Smooth muscle cell (in vitro differentiated cells): ENCODE data around the gene SLIT3. TPM values are rescaled to one million over a fixed set of nuclear protein-coding genes. Genes with fewer than 3 reads are reported as not detected.
"Not testable (repeated sequence)": the region's sequence is repeated elsewhere in the genome, so short reads cannot be mapped to it uniquely, and the experiment has no call there.

Source experiments
- DNase-seq: peaks from one replicate; lab custom pipeline; 2025; ENCODE audit not compliant: unreplicated experiment; lab: John Stamatoyannopoulos, UW
- H2AFZ ChIP-seq: fragments of 200-600 bp; sonication (generic); 2 replicates; pipeline ENCODE4 v1.6.0; 2016; ENCODE audit warnings: antibody characterized with exemption, low read depth, mild to moderate bottlenecking
- H3F3A ChIP-seq: fragments of 200-600 bp; sonication (generic); 2 replicates; pipeline ENCODE4 v1.6.0; 2017; ENCODE audit warnings: antibody characterized with exemption, low read depth
- H3K27ac ChIP-seq: fragments of 200-600 bp; sonication (generic); 2 replicates; pipeline ENCODE4 v1.5.1; 2016; ENCODE audit warnings: low read depth, mild to moderate bottlenecking
- H3K27me3 ChIP-seq: fragments of 200-600 bp; sonication (generic); 2 replicates; pipeline ENCODE4 v1.6.1; 2016; ENCODE audit warnings: low read depth, mild to moderate bottlenecking
- H3K36me3 ChIP-seq: fragments of 200-600 bp; sonication (generic); 2 replicates; pipeline ENCODE4 v1.5.1; 2016; ENCODE audit warnings: low read depth
- H3K4me1 ChIP-seq: fragments of 200-600 bp; sonication (generic); 2 replicates; pipeline ENCODE4 v1.5.1; 2016; ENCODE audit warnings: low read depth
- H3K4me2 ChIP-seq: fragments of 200-600 bp; sonication (generic); 2 replicates; pipeline ENCODE4 v1.6.0; 2016; ENCODE audit warnings: mild to moderate bottlenecking
- H3K4me3 ChIP-seq: fragments of 200-600 bp; sonication (generic); 2 replicates; pipeline ENCODE4 v1.5.1; 2016; ENCODE audit warnings: mild to moderate bottlenecking
- H3K79me2 ChIP-seq: fragments of 200-600 bp; sonication (generic); 2 replicates; pipeline ENCODE4 v1.6.0; 2016; ENCODE audit warnings: low read depth, mild to moderate bottlenecking
- H3K9ac ChIP-seq: fragments of 200-600 bp; sonication (generic); 2 replicates; pipeline ENCODE4 v1.6.0; 2016; ENCODE audit warnings: low read depth
- H3K9me3 ChIP-seq: fragments of 200-600 bp; sonication (generic); replicated peaks from 2 replicates; pipeline ENCODE4 v1.5.1; 2016; ENCODE audit warnings: low read depth
- H4K20me1 ChIP-seq: fragments of 200-600 bp; sonication (generic); 2 replicates; pipeline ENCODE4 v1.6.0; 2016; ENCODE audit warnings: low read depth
- CTCF ChIP-seq: fragments of 200-600 bp; sonication (generic); IDR thresholded peaks from 2 replicates; pipeline ENCODE4 v1.5.1; 2017; ENCODE audit warnings: borderline replicate concordance, mild to moderate bottlenecking, antibody characterized with exemption; ENCODE audit not compliant: insufficient read depth, poor library complexity, severe bottlenecking
- WGBS: methylation state at CpG from one replicate; pipeline ENCODE4 v1.1.7; 2016; ENCODE audit warnings: low lambda C conversion rate; 5-methylcytosine and 5-hydroxymethylcytosine counted together
- polyA plus RNA-seq: library from polyadenylated mRNA; unstranded; fragments of >200 nt; fragmentation: Nextera tagmentation; extraction: Ambion mirVana; gene quantifications from 2 replicates; pipeline ENCODE4 v1.2.1, GENCODE V29; 2016
- total RNA-seq: library from RNA; depleted of rRNA; stranded (reverse); fragments of >200 nt; gene quantifications from 2 replicates; pipeline ENCODE4 v1.2.3, GENCODE V29; 2014

The SLIT3 gene
- total and polyA plus RNA-seq, 2 experiments from 2014 or later: 25.4 to 29.5 TPM

DNA sequence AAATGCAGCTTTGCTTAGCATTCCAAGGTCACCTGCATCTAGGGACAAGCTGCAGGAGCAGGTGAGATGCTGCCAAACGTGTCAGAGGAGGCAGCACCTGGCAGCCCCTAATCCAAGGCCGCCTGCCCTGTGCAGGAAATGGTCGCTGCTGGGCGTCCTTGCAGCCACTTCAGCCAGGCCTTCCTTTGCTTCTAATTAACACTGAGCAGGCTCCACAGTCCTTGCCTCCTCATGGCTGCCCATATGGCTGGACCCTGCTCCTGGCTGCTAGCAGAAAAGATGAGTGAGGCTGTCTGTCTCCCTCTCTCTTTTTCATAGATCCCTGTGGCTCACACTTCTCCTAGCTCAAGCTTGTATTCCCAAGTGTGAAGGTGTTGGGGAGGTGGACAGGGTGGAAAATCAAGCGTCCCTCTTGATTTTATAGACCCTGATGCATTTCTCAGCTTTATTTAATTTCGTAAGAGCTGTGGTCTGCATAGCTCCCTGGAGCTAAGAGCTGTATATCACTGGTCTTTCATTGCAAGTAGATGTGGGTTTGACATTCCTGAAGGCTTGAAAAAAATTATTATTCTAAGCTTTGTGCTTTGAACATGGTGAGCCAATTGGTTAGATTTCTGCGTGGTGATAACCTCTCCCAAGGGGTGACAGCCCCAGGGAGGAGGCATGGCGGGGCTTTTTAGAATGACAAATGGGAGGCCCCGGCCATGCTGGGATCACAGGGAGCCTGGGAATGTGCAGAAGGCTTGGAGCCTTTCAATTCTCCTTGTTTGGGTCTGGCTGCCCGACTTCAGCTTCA is 193.8 kb downstream of the SLIT3 start:
- Histone ChIP-seq H3F3A (no peaks in the 10 kb centered on the region), H3K36me3 (no peaks in the 10 kb centered on the region), H3K9ac (no peak overlapping the region), H3K4me2 (no peak overlapping the region), H3K79me2 (no peaks in the 10 kb centered on the region), H3K9me3 (no peaks in the 10 kb centered on the region), H3K4me3 (no peak overlapping the region), H3K27ac (no peak overlapping the region), H3K27me3 (peaks cover 22% of the 10 kb centered on the region), H4K20me1 (peaks cover 13% of the 10 kb centered on the region), H3K4me1 (no peaks in the 10 kb centered on the region), H2AFZ (no peak overlapping the region)
- WGBS: 62% methylated on average over 10 of the region's 10 CpGs
- TF ChIP-seq CTCF: no peak
- DNase-seq: no peak

GRCh38 chr5:169105582-169105981 is 195.4 kb downstream of the SLIT3 start:
- Histone ChIP-seq H4K20me1 (peaks cover 20% of the 10 kb centered on the region), H3K27me3 (peaks cover 25% of the 10 kb centered on the region)
- not testable (repeated sequence) for H3K36me3 ChIP-seq, H3K4me3 ChIP-seq, H3F3A ChIP-seq, H3K4me1 ChIP-seq, H3K27ac ChIP-seq, H3K9ac ChIP-seq, H3K9me3 ChIP-seq, DNase-seq, H3K4me2 ChIP-seq, H3K79me2 ChIP-seq, H2AFZ ChIP-seq
- 93% methylated on average over 2 of the region's 2 CpGs for WGBS

GRCh38 chr5:169104937-169105494 is 195.9 kb downstream of the SLIT3 start:
- Histone ChIP-seq H3K27me3 (peaks cover 25% of the 10 kb centered on the region), H2AFZ (no peak overlapping the region), H3K9ac (no peak overlapping the region), H4K20me1 (peaks cover 24% of the 10 kb centered on the region), H3K79me2 (no peaks in the 10 kb centered on the region), H3K4me2 (no peak overlapping the region), H3K9me3 (no peaks in the 10 kb centered on the region), H3K27ac (no peak overlapping the region), H3K4me1 (no peaks in the 10 kb centered on the region), H3K4me3 (no peak overlapping the region), H3F3A (no peaks in the 10 kb centered on the region), H3K36me3 (no peaks in the 10 kb centered on the region)
- DNase-seq: no peak
- WGBS: 91% methylated on average over 15 of the region's 15 CpGs
- no peak for TF ChIP-seq CTCF

GRCh38 chr5:169103586-169104181 is 197.3 kb downstream of the SLIT3 start:
- Histone ChIP-seq H3K4me2 (no peak overlapping the region), H3K9ac (no peak overlapping the region), H4K20me1 (peaks cover 24% of the 10 kb centered on the region), H3K9me3 (no peaks in the 10 kb centered on the region), H3K79me2 (no peaks in the 10 kb centered on the region), H3K27me3 (peaks cover 25% of the 10 kb centered on the region), H3K4me3 (no peak overlapping the region), H2AFZ (no peak overlapping the region), H3K4me1 (no peaks in the 10 kb centered on the region), H3F3A (no peaks in the 10 kb centered on the region), H3K27ac (no peak overlapping the region), H3K36me3 (no peaks in the 10 kb centered on the region)
- 94% methylated on average over 11 of the region's 11 CpGs for WGBS
- TF ChIP-seq CTCF: no peak
- DNase-seq: no peak
